Measurements from ENCODE around the gene ABCD4.

ABCD4 gene

DNA sequence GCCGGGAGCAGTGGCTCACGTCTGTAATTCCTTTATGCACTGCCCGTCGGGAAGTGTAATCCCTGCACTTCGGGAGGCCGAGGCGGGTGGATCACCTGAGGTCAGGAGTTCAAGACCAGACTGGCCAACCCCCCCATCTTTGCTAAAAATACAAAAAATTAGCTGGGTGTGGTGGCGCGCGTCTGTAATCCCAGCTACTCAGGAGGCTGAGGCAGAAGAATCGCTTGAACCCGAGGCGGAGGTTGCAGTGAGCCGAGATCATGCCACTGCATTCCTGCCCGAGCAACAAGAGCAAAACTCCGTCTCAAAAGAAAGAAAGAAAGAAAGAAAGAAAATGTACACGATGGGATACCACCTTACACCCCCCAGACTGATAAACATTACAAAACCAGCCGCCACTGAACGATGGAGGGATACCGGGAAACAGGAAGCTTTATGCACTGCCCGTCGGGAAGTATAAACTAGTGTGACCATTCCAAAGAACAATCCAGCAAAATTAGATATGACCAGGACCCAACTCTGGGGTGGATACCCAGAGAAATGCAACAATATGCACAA, 1.1 kb downstream of the ABCD4 start:
- DNase-seq, result no peak

DNA sequence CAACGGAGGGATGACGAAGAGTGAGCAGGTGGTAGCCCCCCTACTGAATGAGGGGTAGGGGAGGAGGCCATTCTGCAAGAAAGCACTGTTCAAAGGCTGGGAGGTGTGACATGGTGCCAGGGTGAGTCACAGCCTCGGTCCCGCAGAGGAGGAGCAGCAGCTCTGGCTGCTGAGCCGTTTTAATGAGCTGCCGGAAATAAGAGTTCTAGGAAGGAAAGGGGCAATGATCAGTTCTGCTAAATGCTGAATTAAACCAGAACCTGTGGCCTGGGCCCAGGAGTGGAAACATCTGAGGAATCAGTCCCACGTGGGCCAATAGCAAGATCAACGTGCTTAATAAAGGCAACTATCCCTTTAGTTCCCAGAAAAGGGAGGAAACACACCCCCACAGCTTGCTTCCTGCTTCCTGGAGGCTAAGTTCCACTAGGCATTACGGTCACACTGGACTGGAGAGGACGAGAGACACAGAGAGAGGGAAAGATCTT, 3.6 kb downstream of the ABCD4 start:
- DNase-seq, result peak; percentile 69

DNA sequence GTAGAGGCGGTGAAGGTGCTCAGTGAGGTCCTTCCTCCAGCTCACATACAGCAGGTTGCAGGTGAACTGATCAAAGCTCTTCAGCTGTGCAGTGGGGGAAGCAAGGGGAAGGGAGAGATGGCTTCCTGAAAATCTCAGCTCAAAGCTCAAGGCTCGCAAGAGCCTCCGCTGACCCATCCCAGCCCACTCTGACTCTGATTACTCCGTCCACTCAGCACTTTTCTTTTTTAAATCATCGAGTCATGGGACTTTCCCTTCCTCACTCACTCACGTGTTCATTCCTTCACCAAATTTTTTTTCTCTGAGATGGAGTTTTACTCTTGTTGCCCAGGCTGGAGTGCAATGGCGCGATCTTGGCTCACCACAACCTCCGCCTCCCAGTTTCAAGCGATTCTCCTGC, 4.7 kb downstream of the ABCD4 start:
- no peak for DNase-seq

DNA sequence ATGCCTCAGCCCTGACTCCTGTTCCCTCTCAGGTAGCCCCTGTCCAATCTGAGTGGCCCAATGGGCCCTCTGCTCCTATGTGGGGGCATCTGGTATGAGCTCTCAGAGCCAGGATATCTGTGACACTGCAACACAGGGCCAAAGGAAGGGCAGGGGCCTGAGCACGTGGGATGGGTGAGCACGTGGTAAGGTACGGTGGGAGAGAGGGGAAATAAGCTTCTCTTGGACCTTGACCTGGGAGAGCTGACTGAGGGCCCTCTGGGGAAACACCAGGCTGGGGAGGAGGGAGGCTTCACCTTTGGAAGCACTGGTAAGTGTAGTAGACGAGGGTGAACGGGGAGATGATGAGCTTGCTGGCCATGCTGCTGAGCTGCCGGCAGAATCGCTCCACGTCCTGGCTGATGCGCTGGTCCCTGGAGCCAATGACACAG, 6.7 kb downstream of the ABCD4 start:
- DNase-seq, result no peak

- DNase-seq, result no peak
Measured at GRCh38 chr14:74293606-74294005, 9.1 kb downstream of the ABCD4 start.

- DNase-seq, result no peak
Measured at GRCh38 chr14:74292061-74292460, 10.7 kb downstream of the ABCD4 start.

DNA sequence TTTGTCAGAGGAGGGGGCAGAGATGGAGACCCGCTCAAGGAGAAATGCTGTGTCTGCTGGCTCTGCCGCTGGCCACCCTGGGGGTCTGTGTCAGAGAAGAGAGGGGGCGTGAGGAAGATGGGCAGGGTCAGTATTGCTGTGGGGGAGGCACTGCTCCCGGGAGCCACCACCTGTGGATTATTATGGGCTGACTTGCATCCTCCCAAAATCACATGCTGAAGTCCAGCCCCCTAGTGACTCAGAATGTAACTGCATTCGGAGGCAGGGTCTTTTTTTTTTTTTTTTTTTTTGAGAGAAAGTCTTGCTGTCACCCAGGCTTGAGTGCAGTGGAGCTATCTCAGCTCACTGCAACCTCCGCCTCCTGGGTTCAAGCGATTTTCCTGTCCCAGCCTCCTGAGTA, 12.3 kb downstream of the ABCD4 start:
- no peak for DNase-seq

DNA sequence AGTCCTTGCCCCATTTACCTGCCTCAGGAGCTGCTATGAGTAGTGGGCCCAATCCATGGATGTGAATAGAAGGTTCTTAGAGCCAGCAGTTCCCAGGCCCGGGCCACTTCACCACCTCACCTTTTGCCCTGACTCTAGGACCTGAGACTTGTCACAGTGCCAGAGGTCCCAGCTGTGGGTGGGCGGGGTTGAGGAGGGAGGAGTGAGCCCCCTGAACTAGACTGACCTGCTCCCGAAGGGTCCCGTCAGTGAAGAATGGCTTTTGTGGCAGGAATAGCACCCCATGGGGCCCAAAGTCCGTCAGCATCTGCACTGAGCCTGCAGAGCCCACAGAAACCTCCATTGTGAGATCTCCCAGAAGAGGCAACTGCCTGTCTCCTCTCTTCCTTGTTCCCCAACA, 12.9 kb downstream of the ABCD4 start:
- no peak for DNase-seq

GRCh38 chr14:74286736-74287135, 16.0 kb downstream of the ABCD4 start:
- no peak for DNase-seq

DNA sequence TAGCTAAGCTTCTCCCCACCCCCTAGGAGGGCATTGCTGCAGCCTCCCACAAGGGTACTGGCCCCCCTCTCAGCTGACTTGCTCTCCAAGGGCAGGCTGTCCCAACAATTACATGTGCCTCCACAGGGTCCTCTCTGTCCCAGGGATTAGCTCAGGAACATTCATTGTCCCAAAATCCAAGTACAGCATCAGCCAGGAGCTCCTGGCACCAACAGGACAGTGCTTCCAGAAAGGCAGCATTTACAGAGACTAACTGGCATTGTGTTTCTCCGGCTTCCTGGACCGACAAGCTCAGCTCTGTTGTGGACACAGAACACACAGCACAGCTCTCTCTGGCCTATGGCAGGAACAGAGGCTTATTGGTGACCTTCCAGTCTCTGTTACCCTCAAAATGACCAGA, 21.7 kb downstream of the ABCD4 start:
- DNase-seq, result no peak

- no peak for DNase-seq
Measured at GRCh38 chr14:74278080-74278479, 24.7 kb downstream of the ABCD4 start.

DNA sequence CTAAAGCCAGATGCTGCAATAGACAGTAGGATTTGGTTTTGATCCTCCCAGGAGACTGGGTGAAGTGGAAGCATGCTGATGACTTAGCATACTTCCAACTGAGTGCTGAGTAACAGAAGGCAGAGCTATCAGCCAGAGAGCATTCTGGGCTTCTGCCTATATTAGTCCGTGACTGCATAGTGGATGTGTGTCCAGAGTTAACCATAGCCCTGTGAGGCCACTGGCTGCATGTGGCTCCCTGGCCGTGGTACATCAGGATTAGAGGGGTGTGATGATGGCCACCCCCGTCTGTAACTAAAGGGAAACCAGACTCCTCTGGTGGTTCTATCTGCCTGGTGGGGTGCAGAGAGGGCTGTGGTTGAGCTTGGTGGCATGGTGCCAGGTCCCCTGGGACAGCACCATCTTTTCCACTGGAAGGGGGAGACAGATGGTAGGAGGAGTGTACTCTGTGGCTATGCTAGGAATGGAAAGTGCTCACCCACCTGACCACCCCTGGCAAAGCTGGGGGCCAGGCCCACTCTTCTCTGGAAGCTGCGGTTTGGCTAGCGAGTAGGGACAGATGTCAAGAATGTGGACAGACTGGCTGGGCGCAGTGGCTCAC, 27.4 kb downstream of the ABCD4 start:
- DNase-seq, result no peak

DNA sequence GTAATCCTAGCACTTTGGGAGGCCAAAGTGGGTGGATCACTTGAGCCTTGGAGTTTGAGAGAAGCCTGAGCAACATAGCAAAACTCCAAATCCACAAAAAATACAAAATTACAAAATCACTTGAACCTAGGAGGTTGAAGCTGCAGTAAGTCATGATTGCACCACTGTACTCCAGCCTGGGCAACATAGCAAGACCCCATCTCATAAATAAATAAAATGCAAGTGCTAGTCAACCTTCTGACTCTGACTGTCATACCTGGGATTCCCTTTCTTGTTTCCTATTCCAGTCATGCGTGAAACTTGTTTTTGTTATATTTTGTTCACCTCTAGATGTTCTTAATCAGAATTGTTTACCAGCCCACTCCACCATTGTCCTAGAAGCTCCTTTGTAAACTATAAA, 31.4 kb downstream of the ABCD4 start:
- DNase-seq, result no peak

DNA sequence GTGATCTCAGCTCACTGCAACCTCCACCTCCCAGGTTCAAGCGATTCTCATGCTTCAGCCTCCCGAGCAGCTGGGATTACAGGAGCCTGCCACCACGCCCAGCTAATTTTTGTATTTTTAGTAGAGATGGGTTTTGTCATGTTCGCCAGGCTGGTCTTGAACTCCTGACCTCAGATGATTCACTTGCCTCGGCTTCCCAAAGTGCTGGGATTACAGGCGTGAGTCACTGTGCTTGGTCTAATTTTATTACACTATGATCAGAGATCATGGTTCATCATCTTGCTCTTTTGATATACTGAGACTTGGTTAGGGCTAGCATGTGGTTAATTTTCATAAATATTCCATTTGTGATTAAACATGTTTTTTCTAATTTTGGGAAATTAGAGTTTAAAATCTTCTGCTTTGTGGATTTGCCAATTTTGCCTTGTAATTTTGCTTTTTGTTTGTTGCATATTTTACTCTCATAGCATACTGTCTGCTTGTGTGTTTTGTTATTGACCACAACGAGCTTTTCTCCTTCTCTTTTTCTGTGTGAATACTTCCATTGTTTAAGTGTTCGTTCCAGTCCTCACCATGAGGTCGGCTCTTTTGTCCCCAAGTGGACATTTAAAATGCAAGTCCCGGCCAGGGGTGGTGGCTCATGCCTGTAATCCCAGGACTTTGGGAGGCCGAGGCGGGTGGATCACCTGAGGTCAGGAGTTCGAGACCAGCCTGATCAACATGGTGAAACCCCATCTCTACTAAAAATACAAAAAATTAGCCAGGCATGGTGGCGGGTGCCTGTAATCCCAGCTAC, 32.2 kb downstream of the ABCD4 start:
- DNase-seq, result peak; percentile 67

DNA sequence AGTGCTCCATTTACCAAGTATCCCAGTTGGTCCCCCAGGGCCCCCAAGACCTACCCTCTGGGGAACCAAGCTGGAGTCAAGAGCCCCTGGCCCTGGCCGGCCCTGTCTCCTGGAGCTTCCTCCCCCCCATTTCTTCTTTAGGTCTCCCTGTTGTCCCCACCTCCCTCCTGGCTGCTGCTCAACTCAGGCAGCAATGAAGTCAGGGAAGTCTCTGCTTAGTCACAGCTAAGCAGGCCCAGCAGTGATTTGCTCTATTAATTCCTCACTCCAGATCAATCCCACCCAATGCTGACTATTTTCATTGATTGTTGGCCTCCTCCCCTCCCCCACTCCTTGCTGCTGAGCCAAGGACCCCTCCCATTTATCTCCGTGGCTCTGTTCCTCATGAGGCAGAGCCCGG, 35.1 kb downstream of the ABCD4 start:
- no peak for DNase-seq

- DNase-seq, result no peak
Measured at GRCh38 chr14:74265301-74265965, 37.3 kb downstream of the ABCD4 start.

GRCh38 chr14:74263921-74264320, 38.8 kb downstream of the ABCD4 start:
- DNase-seq, result no peak

- DNase-seq, result no peak
Measured at GRCh38 chr14:74263181-74263580, 39.6 kb downstream of the ABCD4 start.

DNA sequence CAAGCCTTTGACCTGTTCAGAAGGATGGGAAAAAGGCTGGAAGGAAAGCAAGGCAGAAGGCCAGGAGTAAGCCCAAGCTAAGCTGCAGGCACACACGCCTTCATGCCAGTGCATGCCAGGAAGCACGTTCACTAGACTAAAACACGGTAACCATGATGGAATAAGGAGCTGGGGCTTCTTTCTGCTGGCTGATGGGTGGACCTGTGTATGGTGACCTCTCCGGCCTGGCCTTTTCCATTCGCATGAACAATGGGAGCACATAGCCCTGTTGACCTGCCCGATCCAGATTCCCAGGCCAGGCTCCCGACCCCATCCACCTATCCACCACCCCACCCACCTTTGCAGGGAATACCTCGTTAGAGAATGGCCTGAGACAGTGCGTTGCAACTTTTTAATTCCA, 40.7 kb downstream of the ABCD4 start:
- no peak for DNase-seq

- no peak for DNase-seq
Measured at GRCh38 chr14:74261288-74261687, 41.4 kb downstream of the ABCD4 start.

GRCh38 chr14:74260525-74261233, 42.1 kb downstream of the ABCD4 start:
- DNase-seq, result no peak

DNA sequence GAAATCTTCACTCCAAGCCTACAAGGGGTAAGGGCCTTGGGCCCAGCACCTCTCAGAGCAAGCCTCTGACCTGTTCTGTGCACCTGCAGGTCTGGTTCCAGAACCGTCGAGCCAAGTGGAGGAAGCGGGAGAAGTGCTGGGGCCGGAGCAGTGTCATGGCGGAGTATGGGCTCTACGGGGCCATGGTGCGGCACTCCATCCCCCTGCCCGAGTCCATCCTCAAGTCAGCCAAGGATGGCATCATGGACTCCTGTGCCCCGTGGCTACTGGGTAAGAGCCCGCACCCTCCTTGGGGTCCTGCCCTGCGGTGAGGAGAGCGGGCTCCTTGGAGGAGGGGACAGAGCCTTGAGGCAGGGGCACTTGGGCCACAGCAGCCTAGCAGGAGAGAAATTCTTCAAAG, 43.2 kb downstream of the ABCD4 start:
- DNase-seq, result no peak

GRCh38 chr14:74258764-74259035, 44.0 kb downstream of the ABCD4 start:
- no peak for DNase-seq

Data from MV-4-11 (cell line).